AG10803 (cell line): ENCODE measurements around the gene SLX4IP.

Experiments used
- DNase-seq: peaks from one replicate; pipeline ENCODE4 v3.0.0; 2010; ENCODE audit warnings: low read depth
- H3K4me3 ChIP-seq: 2 replicates; pipeline ENCODE4 v1.5.1; 2011; ENCODE audit warnings: mild to moderate bottlenecking, low read length, control low read depth
- TF ChIP-seq, protein P1 (sequence below): conservative IDR thresholded peaks from 2 replicates; pipeline ENCODE4 v1.5.1; 2011; ENCODE audit warnings: mild to moderate bottlenecking, low read length, control low read depth, inconsistent platforms

SLX4IP gene

DNA sequence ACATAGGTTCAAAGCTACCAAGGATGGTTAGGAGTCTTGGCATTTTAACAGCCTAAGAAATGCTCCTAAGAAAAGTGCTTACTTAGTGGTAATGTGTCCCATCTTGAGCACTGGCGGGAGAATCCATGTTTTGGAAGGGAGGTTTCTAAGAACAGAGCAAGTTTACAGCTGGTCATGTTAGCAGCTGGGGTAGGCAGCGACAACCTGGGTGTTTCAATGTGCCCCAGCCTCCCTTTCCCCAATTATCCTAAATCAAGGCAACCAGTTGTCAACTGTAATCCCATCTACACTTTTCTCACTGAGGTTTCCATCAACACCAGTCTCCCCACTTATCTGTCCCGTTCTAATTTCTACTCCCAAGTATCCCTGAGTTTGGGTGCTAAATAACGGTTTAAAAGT lies 240.3 kb downstream of the SLX4IP start:
- no peak overlapping the region for H3K4me3 ChIP-seq
- TF ChIP-seq, protein P1, sequence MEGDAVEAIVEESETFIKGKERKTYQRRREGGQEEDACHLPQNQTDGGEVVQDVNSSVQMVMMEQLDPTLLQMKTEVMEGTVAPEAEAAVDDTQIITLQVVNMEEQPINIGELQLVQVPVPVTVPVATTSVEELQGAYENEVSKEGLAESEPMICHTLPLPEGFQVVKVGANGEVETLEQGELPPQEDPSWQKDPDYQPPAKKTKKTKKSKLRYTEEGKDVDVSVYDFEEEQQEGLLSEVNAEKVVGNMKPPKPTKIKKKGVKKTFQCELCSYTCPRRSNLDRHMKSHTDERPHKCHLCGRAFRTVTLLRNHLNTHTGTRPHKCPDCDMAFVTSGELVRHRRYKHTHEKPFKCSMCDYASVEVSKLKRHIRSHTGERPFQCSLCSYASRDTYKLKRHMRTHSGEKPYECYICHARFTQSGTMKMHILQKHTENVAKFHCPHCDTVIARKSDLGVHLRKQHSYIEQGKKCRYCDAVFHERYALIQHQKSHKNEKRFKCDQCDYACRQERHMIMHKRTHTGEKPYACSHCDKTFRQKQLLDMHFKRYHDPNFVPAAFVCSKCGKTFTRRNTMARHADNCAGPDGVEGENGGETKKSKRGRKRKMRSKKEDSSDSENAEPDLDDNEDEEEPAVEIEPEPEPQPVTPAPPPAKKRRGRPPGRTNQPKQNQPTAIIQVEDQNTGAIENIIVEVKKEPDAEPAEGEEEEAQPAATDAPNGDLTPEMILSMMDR, result no peak

DNA sequence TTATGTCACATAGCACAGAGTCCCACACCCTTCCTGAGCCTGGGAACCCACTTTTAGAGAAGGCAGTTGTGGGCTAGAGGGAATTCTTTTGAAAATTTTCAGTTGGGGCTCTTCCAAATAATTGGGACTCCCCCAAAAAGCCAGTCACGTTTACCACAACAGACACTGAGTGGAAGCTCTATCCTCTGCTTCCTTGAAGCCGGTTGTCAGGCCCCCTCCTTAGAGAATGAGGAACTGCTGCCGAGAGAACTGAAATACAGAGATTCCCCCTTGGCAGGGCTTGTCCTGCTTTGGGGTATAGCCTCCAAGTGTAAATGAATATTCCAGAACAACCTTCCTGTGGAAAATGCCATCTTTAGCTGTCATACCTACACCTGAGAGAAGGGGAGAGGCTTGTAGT lies 241.4 kb downstream of the SLX4IP start:
- no peak overlapping the region for H3K4me3 ChIP-seq
- TF ChIP-seq, protein P1, result no peak
- no peak for DNase-seq

More for the DNA sequence above, 240.3 kb downstream of the SLX4IP start:
- no peak for DNase-seq
